HepG2 (cell line): ENCODE data around the gene CACNG1.

Experiments used
- EZH2 ChIP-seq: conservative IDR thresholded peaks from 2 replicates; pipeline ENCODE4 v1.6.1; 2012; ENCODE audit warnings: mild to moderate bottlenecking, low read depth, low read length, moderate library complexity
- ISX ChIP-seq: sonication (generic); formaldehyde crosslinking; conservative IDR thresholded peaks from 2 replicates; pipeline ENCODE4 v1.5.0; 2020; ENCODE audit warnings: missing genetic modification reagents
- SRF ChIP-seq: IDR thresholded peaks from 2 replicates; pipeline ENCODE4 v1.6.1; 2011; ENCODE audit warnings: mild to moderate bottlenecking, low read depth, low read length, moderate library complexity
- ZNF550 ChIP-seq: sonication (generic); formaldehyde crosslinking; IDR thresholded peaks from 2 replicates; pipeline ENCODE4 v1.4.0; 2020; ENCODE audit warnings: mild to moderate bottlenecking, missing genetic modification reagents, borderline replicate concordance
- TF ChIP-seq, protein P1 (sequence below): sonication (generic); formaldehyde crosslinking; IDR thresholded peaks from 2 replicates; pipeline ENCODE4 v1.4.0; 2020; ENCODE audit warnings: missing genetic modification reagents
- TF ChIP-seq, protein P2 (sequence below): sonication (generic); formaldehyde crosslinking; IDR thresholded peaks from 2 replicates; pipeline ENCODE4 v1.4.0; 2020; ENCODE audit warnings: missing genetic modification reagents, borderline replicate concordance
- TF ChIP-seq, protein P3 (sequence below), 2 experiments: sonication (generic) in 1 of 2; formaldehyde crosslinking in 1 of 2; IDR thresholded peaks; 2 replicates each; pipeline versions ENCODE4 v1.6.1 to v1.9.0; 2014 to 2022; ENCODE audit warnings: antibody characterized with exemption in 1 of 2, borderline replicate concordance in 1 of 2, inconsistent platforms in 1 of 2, low read depth in 1 of 2, missing genetic modification reagents in 1 of 2
- TF ChIP-seq, protein P4 (sequence below): sonication (generic); formaldehyde crosslinking; IDR thresholded peaks from 2 replicates; pipeline ENCODE4 v1.4.0; 2020; ENCODE audit warnings: missing genetic modification reagents

DNA sequence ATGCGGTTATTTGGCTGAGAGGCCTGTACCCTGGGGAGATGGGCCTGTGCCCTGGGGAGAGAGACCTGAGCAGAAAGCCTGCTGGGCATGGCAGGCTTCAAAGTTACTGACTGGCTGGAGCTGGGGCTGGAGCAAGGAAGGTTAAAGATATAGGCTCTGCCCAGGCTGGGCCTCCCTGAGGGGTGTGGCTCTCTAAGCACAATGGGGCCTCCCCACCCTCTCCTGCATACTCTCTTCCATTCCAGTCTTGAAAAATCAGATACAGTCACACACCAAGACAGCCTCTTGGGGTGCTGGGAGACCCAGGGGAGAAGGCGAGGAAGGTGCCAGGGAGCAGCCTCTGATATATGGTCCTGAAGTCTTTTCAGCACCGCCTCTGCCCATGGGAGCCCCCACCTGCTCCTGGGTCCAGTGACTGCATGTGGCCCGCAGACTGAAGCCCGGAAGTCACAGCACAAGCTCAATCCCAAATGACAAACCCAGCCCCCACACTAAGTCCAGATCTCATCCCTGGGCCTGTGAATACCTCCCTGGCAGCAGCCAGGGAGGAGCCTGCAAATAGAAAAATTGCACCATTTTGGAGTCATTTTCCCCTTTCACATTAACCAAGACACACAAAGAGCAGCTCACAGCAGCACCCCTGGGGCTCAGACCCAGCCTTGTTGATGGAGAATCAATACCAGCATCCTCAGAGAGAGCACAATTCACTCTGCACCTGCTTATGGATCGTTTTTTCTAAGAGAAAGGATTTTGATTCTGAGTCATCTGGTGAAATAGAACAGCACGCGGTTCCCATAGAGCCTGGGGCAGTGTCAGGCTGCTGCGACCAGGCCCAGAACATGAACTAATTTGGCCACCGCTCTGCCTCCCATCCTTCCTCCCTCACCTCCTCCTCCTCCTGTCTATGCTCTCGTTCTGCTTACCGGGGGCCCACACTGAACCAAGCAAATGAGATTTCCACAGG is 25.6 kb upstream of the CACNG1 start:
- TF ChIP-seq, protein P1, sequence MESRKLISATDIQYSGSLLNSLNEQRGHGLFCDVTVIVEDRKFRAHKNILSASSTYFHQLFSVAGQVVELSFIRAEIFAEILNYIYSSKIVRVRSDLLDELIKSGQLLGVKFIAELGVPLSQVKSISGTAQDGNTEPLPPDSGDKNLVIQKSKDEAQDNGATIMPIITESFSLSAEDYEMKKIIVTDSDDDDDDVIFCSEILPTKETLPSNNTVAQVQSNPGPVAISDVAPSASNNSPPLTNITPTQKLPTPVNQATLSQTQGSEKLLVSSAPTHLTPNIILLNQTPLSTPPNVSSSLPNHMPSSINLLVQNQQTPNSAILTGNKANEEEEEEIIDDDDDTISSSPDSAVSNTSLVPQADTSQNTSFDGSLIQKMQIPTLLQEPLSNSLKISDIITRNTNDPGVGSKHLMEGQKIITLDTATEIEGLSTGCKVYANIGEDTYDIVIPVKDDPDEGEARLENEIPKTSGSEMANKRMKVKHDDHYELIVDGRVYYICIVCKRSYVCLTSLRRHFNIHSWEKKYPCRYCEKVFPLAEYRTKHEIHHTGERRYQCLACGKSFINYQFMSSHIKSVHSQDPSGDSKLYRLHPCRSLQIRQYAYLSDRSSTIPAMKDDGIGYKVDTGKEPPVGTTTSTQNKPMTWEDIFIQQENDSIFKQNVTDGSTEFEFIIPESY (CRISPR knock-in tag), result no peak
- TF ChIP-seq, protein P2, sequence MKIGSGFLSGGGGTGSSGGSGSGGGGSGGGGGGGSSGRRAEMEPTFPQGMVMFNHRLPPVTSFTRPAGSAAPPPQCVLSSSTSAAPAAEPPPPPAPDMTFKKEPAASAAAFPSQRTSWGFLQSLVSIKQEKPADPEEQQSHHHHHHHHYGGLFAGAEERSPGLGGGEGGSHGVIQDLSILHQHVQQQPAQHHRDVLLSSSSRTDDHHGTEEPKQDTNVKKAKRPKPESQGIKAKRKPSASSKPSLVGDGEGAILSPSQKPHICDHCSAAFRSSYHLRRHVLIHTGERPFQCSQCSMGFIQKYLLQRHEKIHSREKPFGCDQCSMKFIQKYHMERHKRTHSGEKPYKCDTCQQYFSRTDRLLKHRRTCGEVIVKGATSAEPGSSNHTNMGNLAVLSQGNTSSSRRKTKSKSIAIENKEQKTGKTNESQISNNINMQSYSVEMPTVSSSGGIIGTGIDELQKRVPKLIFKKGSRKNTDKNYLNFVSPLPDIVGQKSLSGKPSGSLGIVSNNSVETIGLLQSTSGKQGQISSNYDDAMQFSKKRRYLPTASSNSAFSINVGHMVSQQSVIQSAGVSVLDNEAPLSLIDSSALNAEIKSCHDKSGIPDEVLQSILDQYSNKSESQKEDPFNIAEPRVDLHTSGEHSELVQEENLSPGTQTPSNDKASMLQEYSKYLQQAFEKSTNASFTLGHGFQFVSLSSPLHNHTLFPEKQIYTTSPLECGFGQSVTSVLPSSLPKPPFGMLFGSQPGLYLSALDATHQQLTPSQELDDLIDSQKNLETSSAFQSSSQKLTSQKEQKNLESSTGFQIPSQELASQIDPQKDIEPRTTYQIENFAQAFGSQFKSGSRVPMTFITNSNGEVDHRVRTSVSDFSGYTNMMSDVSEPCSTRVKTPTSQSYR (CRISPR knock-in tag), result no peak
- TF ChIP-seq, protein P3, sequence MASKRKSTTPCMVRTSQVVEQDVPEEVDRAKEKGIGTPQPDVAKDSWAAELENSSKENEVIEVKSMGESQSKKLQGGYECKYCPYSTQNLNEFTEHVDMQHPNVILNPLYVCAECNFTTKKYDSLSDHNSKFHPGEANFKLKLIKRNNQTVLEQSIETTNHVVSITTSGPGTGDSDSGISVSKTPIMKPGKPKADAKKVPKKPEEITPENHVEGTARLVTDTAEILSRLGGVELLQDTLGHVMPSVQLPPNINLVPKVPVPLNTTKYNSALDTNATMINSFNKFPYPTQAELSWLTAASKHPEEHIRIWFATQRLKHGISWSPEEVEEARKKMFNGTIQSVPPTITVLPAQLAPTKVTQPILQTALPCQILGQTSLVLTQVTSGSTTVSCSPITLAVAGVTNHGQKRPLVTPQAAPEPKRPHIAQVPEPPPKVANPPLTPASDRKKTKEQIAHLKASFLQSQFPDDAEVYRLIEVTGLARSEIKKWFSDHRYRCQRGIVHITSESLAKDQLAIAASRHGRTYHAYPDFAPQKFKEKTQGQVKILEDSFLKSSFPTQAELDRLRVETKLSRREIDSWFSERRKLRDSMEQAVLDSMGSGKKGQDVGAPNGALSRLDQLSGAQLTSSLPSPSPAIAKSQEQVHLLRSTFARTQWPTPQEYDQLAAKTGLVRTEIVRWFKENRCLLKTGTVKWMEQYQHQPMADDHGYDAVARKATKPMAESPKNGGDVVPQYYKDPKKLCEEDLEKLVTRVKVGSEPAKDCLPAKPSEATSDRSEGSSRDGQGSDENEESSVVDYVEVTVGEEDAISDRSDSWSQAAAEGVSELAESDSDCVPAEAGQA (IDR thresholded peaks at IDR 0.05; ENCODE audit: low read depth), result no peak
- TF ChIP-seq, protein P3 (CRISPR knock-in tag; IDR thresholded peaks at IDR 0.05; ENCODE audit: borderline replicate concordance), result no peak
- TF ChIP-seq ISX (CRISPR knock-in tag) (no peak), EZH2 (no peak), ZNF550 (CRISPR knock-in tag) (no peak), SRF (no peak)
- TF ChIP-seq, protein P4, sequence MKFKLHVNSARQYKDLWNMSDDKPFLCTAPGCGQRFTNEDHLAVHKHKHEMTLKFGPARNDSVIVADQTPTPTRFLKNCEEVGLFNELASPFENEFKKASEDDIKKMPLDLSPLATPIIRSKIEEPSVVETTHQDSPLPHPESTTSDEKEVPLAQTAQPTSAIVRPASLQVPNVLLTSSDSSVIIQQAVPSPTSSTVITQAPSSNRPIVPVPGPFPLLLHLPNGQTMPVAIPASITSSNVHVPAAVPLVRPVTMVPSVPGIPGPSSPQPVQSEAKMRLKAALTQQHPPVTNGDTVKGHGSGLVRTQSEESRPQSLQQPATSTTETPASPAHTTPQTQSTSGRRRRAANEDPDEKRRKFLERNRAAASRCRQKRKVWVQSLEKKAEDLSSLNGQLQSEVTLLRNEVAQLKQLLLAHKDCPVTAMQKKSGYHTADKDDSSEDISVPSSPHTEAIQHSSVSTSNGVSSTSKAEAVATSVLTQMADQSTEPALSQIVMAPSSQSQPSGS (CRISPR knock-in tag), result no peak
